Prostate gland (tissue), 2 donors: ENCODE data around the gene MARF1. TPM values are rescaled to one million over a fixed set of nuclear protein-coding genes. Genes with fewer than 3 reads are reported as not detected.

Experiments used
- DNase-seq: peaks from one replicate; pipeline ENCODE4 v3.0.0-alpha.2; 2019; ENCODE audit warnings: low spot score
- H3K27ac ChIP-seq, 2 donors: fragments of 200-600 bp; sonication (generic); 2 replicates each; pipeline ENCODE4 v1.5.1; 2017 to 2019
- H3K27me3 ChIP-seq: fragments of 200-600 bp; sonication (generic); replicated peaks from 2 replicates; pipeline ENCODE4 v1.5.1; 2019; ENCODE audit not compliant: insufficient read depth
- H3K36me3 ChIP-seq, 2 donors: fragments of 200-600 bp; sonication (generic); 1 replicate in 1 of 2; 2 replicates in 1 of 2; pipeline versions ENCODE4 v1.5.1 to v1.8.1; 2017 to 2019
- H3K4me1 ChIP-seq: fragments of 200-600 bp; sonication (generic); replicated peaks from 2 replicates; pipeline ENCODE4 v1.5.1; 2019
- H3K4me3 ChIP-seq, 2 donors: fragments of 200-600 bp; sonication (generic); 2 replicates each; pipeline ENCODE4 v1.5.1; 2017 to 2019
- H3K9me3 ChIP-seq: fragments of 200-600 bp; sonication (generic); 2 replicates; pipeline ENCODE4 v1.5.1; 2017
- POLR2A ChIP-seq: fragments of 450-650 bp; IDR thresholded peaks from one replicate; pipeline ENCODE4 v1.6.1; 2016; ENCODE audit warnings: antibody characterized with exemption, mild to moderate bottlenecking
- POLR2AphosphoS5 ChIP-seq: sonication (generic); formaldehyde crosslinking; IDR thresholded peaks from one replicate; pipeline ENCODE4 v1.6.1; 2017; ENCODE audit warnings: antibody characterized with exemption
- WGBS: methylation state at CpG from one replicate; pipeline ENCODE4 v1.1.5; 2018; 5-methylcytosine and 5-hydroxymethylcytosine counted together
- intact Hi-C: fragments of 100-400 bp; cut with DNase I; formaldehyde crosslinking; loops from one replicate; pipeline ENCODE4 v1.14.2; 2022
- total RNA-seq, 2 donors: library from RNA; depleted of rRNA; stranded (reverse); fragments of >200 nt; gene quantifications; one replicate each; pipeline ENCODE4 v1.1.0, GENCODE V29; 2016
- TF ChIP-seq, protein P1 (sequence below), 4 experiments: fragments of 200-600 bp in 2 of 4; fragments of 450-650 bp in 2 of 4; sonication (generic) in 2 of 4; IDR thresholded peaks; 1 replicate in 3 of 4; 2 replicates in 1 of 4; pipeline ENCODE4 v1.5.1; 2016 to 2019; ENCODE audit warnings: antibody characterized with exemption in 4 of 4, mild to moderate bottlenecking in 2 of 4, moderate library complexity in 2 of 4

Gene MARF1
- total RNA-seq, 2 donors from 2014 or later = 33.3 to 54.2 TPM

DNA sequence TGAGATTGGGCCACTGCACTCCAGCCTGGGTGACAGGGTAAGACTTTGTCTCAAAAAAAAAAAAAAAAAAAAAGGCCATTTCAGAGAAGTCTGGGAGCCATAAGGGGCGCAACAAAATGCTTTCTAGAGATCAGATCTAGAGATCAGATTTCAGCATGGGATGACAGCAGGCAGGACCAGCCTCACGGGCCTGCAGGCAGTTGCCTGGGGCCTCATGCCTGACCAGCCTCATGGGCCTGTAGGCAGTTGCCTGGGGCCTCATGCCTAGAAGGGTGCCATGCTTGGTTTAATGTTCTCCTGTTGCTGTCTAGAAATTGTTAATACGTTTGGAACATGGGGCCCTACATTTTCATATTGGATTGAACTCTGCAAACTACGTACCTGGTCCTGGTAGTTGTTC is 59.4 kb downstream of the MARF1 start:
- Histone ChIP-seq H3K27me3 (no peaks in the 10 kb centered on the region), H3K27ac (no peak overlapping the region), H3K9me3 (no peaks in the 10 kb centered on the region), H3K36me3 (no peaks in the 10 kb centered on the region), H3K4me1 (no peaks in the 10 kb centered on the region), H3K4me3 (no peak overlapping the region)
- no peak for TF ChIP-seq POLR2AphosphoS5
- TF ChIP-seq POLR2A = no peak
- TF ChIP-seq, protein P1, sequence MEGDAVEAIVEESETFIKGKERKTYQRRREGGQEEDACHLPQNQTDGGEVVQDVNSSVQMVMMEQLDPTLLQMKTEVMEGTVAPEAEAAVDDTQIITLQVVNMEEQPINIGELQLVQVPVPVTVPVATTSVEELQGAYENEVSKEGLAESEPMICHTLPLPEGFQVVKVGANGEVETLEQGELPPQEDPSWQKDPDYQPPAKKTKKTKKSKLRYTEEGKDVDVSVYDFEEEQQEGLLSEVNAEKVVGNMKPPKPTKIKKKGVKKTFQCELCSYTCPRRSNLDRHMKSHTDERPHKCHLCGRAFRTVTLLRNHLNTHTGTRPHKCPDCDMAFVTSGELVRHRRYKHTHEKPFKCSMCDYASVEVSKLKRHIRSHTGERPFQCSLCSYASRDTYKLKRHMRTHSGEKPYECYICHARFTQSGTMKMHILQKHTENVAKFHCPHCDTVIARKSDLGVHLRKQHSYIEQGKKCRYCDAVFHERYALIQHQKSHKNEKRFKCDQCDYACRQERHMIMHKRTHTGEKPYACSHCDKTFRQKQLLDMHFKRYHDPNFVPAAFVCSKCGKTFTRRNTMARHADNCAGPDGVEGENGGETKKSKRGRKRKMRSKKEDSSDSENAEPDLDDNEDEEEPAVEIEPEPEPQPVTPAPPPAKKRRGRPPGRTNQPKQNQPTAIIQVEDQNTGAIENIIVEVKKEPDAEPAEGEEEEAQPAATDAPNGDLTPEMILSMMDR (IDR thresholded peaks at IDR 0.05) = no peak
- DNase-seq = no peak
- WGBS = 90% methylated on average over 4 of the region's 4 CpGs
- intact Hi-C loops = no loop called here

DNA sequence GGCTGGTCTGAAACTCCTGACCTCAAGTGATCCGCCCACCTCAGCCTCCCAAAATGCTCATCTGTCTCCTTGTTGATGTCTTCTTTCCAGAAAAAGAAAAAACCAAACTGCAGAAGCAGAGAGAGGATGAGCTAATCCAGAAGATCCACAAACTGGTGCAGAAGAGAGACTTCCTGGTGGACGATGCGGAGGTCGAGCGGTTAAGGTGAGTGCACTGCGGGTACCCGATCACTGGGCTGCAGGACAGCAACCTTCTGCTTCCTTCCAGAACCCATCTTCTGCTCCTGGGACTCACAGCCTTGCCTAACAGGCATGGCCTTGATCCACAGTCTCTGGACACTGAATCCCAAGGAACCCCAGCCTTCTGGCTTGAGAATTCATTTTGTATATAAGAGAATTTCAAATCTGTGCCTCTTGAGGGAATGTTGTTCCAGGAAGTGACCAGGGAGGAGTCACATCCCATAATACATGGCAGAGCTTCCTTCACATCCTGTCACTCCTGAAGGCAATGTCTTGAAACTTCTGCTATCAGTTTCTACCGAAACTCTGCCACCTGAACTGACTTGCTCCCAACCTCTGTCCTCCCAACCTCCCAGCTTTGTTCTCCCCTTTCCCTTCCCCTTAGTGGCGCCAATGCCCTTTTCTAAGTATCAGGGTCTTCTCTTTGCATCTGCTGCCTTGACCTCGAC is 61.7 kb downstream of the MARF1 start:
- H3K4me3 ChIP-seq = no peak overlapping the region
- H3K36me3 ChIP-seq = no peaks in the 10 kb centered on the region
- H3K9me3 ChIP-seq = no peaks in the 10 kb centered on the region
- intact Hi-C loops = no loop called here
- DNase-seq = no peak
- 88% methylated on average over 10 of the region's 10 CpGs for WGBS
- TF ChIP-seq POLR2A (no peak), POLR2AphosphoS5 (no peak)
- TF ChIP-seq, protein P1 (IDR thresholded peaks at IDR 0.05) = no peak
- no peak overlapping the region for H3K27ac ChIP-seq
- no peaks in the 10 kb centered on the region for H3K27me3 ChIP-seq
- peaks cover 11% of the 10 kb centered on the region for H3K4me1 ChIP-seq

DNA sequence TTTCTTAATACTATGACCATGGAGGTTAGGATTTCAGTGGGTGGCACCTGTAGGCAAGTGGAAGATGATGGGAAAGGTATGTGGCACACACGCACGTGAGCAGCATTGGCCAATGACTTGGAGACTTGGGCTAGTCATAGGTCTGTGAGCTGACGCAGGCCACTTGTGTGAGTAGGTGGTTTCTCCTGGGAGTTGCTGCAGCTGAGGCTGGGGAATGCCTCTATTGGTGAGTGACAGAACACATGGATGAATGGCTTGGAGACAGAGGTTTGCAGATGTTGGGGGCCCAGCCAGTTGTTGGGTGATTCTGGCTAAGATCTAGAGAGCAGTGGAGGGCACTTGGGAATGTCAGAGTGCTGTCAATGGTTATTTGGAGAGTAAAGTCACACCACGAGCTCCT is 64.1 kb downstream of the MARF1 start:
- 98% methylated on average over 4 of the region's 4 CpGs for WGBS
- Histone ChIP-seq H3K27me3 (no peaks in the 10 kb centered on the region), H3K36me3 (no peaks in the 10 kb centered on the region), H3K27ac (no peak overlapping the region), H3K4me3 (no peak overlapping the region), H3K4me1 (peaks cover 13% of the 10 kb centered on the region), H3K9me3 (no peaks in the 10 kb centered on the region)
- intact Hi-C loops = no loop called here
- TF ChIP-seq POLR2AphosphoS5 = no peak
- TF ChIP-seq, protein P1 (IDR thresholded peaks at IDR 0.05) = no peak
- no peak for DNase-seq

DNA sequence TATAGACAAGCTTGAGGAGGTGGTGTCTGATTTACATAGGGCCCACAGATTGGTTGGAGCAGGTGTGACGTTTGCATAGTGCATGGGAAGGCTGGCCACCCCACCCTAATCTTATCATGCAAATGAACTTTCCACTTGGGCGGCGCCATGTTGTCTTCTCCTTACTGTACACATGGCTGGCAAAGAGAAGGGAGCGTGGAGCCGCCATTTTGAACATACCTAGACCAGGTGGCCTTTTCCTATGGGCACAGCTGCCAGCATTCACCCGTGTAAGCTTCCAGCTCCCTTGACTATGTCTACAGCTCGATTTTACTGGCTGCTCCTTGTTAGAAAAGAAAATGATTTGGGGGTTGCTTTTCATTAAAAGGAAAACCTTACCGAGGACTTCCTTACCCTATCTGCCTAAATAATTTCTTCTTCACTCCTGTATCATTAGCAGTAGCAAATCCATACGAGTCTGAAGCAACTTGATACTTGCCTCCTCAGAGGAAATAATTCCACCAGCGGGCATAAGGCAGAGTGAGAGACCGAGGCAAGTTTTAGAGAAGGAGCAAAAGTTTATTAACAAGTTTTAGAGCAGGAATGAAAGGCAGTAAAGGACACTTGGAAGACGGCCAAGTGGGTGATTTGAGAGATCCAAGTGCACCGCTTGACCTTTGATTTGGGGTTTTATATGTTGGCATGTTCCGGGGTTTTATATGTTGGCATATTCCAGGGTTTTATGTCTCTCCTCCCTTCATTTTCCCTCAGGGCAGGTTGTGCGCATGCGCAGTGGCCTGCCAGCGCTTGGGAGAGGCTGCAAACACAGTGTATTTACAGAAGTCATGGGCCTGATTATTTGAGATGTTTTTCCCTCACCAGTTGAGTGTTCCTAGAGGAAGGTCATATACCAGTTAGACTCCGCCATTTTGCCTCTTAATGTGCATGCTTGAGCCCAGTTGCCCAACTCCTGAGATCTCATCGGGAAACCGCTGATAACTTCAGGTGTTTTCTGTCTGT is 65.7 kb downstream of the MARF1 start:
- WGBS = 66% methylated on average over 20 of the region's 20 CpGs
- DNase-seq = peak; percentile 65
- intact Hi-C loops = no loop called here
- TF ChIP-seq POLR2AphosphoS5 (peak; percentile 65), POLR2A (no peak)
- H3K4me3 ChIP-seq = no peak overlapping the region
- H3K36me3 ChIP-seq = no peaks in the 10 kb centered on the region
- H3K4me1 ChIP-seq = peaks cover 13% of the 10 kb centered on the region
- peak overlapping the region; percentile 73 to 75 for H3K27ac ChIP-seq
- H3K27me3 ChIP-seq = no peaks in the 10 kb centered on the region
- H3K9me3 ChIP-seq = no peaks in the 10 kb centered on the region

DNA sequence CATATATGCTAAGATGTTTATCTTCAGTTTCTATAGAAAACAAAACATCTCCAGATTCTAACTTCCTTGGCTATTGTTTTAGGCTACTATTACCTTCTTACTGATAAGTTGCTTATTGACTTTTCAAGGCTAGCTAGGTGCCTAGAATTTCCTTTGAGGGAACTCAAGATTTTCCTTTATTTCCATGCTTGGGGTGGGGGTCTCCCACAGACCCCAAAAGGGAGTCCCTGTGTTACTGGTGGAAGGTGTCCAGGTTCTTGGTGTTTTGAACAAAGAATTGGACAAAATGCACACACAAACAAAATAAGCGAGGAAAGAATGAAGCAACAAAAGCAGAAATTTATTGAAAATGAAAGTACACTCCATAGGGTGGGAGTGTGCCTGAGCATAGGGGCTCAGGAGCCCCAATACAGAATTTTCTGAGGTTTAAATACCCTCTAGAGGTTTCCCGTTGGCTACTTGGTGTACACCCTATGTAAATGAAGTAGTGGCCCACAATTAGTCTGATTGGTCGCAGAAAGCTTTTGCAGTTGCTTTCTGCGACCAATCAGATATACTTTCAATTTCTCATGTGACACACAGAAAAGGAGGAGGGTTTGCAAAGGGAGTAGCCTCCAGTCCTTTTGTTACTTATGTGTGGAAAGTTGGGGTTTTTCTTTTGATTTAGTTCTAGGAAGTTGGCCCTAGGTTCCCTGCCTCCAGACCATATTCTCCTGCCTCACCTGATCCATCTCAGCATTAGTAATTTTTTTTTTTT is 67.5 kb downstream of the MARF1 start:
- TF ChIP-seq POLR2A = no peak
- TF ChIP-seq, protein P1 (IDR thresholded peaks at IDR 0.05) = no peak
- no peak for TF ChIP-seq POLR2AphosphoS5
- Histone ChIP-seq H3K27me3 (no peaks in the 10 kb centered on the region), H3K4me3 (no peak overlapping the region), H3K4me1 (peaks cover 13% of the 10 kb centered on the region), H3K9me3 (no peaks in the 10 kb centered on the region), H3K27ac (peak overlapping the region; percentile 73 to 75), H3K36me3 (no peaks in the 10 kb centered on the region)
- intact Hi-C loops = no loop called here
- no peak for DNase-seq
- WGBS = 93% methylated on average over 4 of the region's 4 CpGs
